T-cell (primary cell): ENCODE data around the gene SCFD2. TPM values are rescaled to one million over a fixed set of nuclear protein-coding genes. Genes with fewer than 3 reads are reported as not detected.

Experiments
- ATAC-seq, 4 experiments: fragments of 200-7000 bp in 3 of 4; fragments of 150-1000 bp in 1 of 4; cut with Tn5 transposase; replicated peaks in 1 of 4; 1 replicate in 3 of 4; 2 replicates in 1 of 4; pipeline ENCODE4 v1.10.0; 2021; ENCODE audit warnings: moderate library complexity in 3 of 4, mild to moderate bottlenecking in 2 of 4, moderate number of reproducible peaks in 1 of 4
- CTCF ChIA-PET, 2 donors: fragments of 300-600 bp; sonication (Branson Sonifier 250); formaldehyde crosslinking; loops; one replicate each; lab custom pipeline; 2022; ENCODE audit warnings: antibody characterized with exemption in 2 of 2; lab: Charles Lee
- POLR2A ChIA-PET, 2 donors: fragments of 300-600 bp; sonication (Branson Sonifier 250); formaldehyde crosslinking; loops; one replicate each; lab custom pipeline; 2022; ENCODE audit warnings: antibody characterized with exemption in 2 of 2; lab: Charles Lee
- DNase-seq, 35 experiments: peaks; one replicate each; pipeline versions ENCODE4 v3.0.0 to v3.0.0-alpha.2; 2013 to 2023
- H3K27ac ChIP-seq: one replicate; pipeline ENCODE4 v1.5.1; 2013; ENCODE audit warnings: low read length
- H3K27me3 ChIP-seq, 2 experiments: replicated peaks in 1 of 2; 1 replicate in 1 of 2; 2 replicates in 1 of 2; pipeline versions ENCODE4 v1.6.1 to v1.7.0; 2013; ENCODE audit warnings: low read length in 1 of 2, mixed read lengths in 1 of 2; ENCODE audit not compliant: control insufficient read depth in 2 of 2, insufficient read depth in 2 of 2; ENCODE audit errors: extremely low read depth in 1 of 2
- H3K36me3 ChIP-seq, 2 donors: 1 replicate in 1 of 2; 2 replicates in 1 of 2; pipeline versions ENCODE4 v1.6.1 to v1.7.0; 2013; ENCODE audit warnings: low read length in 1 of 2; ENCODE audit not compliant: control insufficient read depth in 2 of 2, insufficient read depth in 1 of 2; ENCODE audit errors: extremely low read depth in 1 of 2
- H3K4me1 ChIP-seq, 2 experiments: 1 replicate in 1 of 2; 2 replicates in 1 of 2; pipeline versions ENCODE4 v1.6.1 to v1.7.0; 2013; ENCODE audit warnings: low read length in 2 of 2, mixed read lengths in 1 of 2; ENCODE audit not compliant: insufficient read depth in 2 of 2, control insufficient read depth in 1 of 2; ENCODE audit errors: extremely low read depth in 1 of 2
- H3K4me3 ChIP-seq, 2 donors: 1 replicate in 1 of 2; 2 replicates in 1 of 2; pipeline versions ENCODE4 v1.5.1 to v1.7.0; 2013; ENCODE audit warnings: mild to moderate bottlenecking in 2 of 2, low read length in 1 of 2, moderate library complexity in 1 of 2; ENCODE audit not compliant: control insufficient read depth in 1 of 2; ENCODE audit errors: extremely low read depth in 1 of 2
- H3K9me3 ChIP-seq: 2 replicates; pipeline ENCODE4 v1.7.0; 2013
- H3K27ac Mint-ChIP-seq, 2 donors: one replicate each; pipeline ENCODE4 v1.8.0; 2020 to 2021; ENCODE audit warnings: mild to moderate bottlenecking in 2 of 2, mixed read lengths in 2 of 2
- H3K27me3 Mint-ChIP-seq, 2 donors: one replicate each; pipeline ENCODE4 v1.8.0; 2021 to 2022; ENCODE audit warnings: mixed read lengths in 2 of 2
- H3K36me3 Mint-ChIP-seq: one replicate; pipeline ENCODE4 v1.8.0; 2021; ENCODE audit warnings: mixed read lengths
- H3K4me1 Mint-ChIP-seq, 3 donors: one replicate each; pipeline ENCODE4 v1.8.0; 2020 to 2022; ENCODE audit warnings: mixed read lengths in 3 of 3, mild to moderate bottlenecking in 1 of 3
- H3K4me3 Mint-ChIP-seq, 3 donors: one replicate each; pipeline ENCODE4 v1.8.0; 2020 to 2022; ENCODE audit warnings: mild to moderate bottlenecking in 3 of 3, mixed read lengths in 3 of 3, moderate library complexity in 3 of 3
- H3K9me3 Mint-ChIP-seq, 3 donors: one replicate each; pipeline ENCODE4 v1.8.0; 2020 to 2022; ENCODE audit warnings: mixed read lengths in 3 of 3
- WGBS: methylation state at CpG from one replicate; pipeline ENCODE4 v1.1.5; 2013; ENCODE audit warnings: missing lambda C conversion rate; ENCODE audit not compliant: insufficient coverage; 5-methylcytosine and 5-hydroxymethylcytosine counted together
- total RNA-seq, 35 experiments: library from RNA in 6 of 35; stranded (reverse) in 6 of 35; fragments of 120-200 nt in 1 of 35; gene quantifications; one replicate each; pipeline versions ENCODE4 v1.2.1 to v1.2.4 and lab custom pipeline; 2013 to 2026

SCFD2 gene
- total RNA-seq, 5 donors from 2014 or later (not counting 1 experiment from before 2014, with no cell fraction given): 19.0 to 28.9 (median 21.8) TPM

DNA sequence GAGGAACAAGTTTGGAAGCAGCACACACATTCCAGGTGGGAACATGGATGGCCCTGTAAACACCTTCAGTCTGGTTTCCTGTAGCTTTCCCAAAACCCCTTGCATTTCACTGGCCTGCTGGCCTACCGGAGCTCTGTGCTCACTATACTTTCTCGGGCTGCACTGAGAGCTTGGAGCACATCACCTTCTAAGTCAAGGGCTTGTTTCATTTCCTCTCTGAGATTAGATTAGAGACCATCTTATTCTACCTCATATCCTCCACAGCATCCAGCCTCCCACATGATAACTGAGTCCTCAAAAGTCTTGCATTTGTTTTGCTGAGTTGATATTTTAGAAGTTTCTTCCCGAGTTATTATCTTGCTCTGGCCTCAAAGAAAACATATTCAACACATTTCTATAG is 356.0 kb downstream of the SCFD2 start:
- 42% methylated on average over 2 of the region's 3 CpGs for WGBS
- CTCF ChIA-PET: no interaction called here

GRCh38 chr4:53007024-53007423 is 358.8 kb downstream of the SCFD2 start:
- H3K36me3 ChIP-seq: no peaks in the 10 kb centered on the region
- ATAC-seq (no peak), DNase-seq (no peak)
- ChIA-PET POLR2A (interaction anchor here in 1 of 2 donors (0.7 kb wide), 1 partner anchor 969 kb away, joined by 3 read pairs; the partner anchor contains the start of gene SGCB), CTCF (no interaction called here)
- peaks cover 0 to 24% of the 10 kb centered on the region in 2 experiments for H3K4me1 ChIP-seq
- H3K27me3 ChIP-seq: no peaks in the 10 kb centered on the region
- no peaks in the 10 kb centered on the region for H3K9me3 ChIP-seq
- peaks cover 25% of the 10 kb centered on the region for H3K36me3 Mint-ChIP-seq
- H3K4me3 ChIP-seq: no peak overlapping the region
- H3K27ac ChIP-seq: no peak overlapping the region
- no peaks in the 10 kb centered on the region for H3K9me3 Mint-ChIP-seq
- H3K4me3 Mint-ChIP-seq: no peak overlapping the region
- peaks cover 21 to 26% (median 24%) of the 10 kb centered on the region in 3 donors for H3K4me1 Mint-ChIP-seq
- no peaks in the 10 kb centered on the region for H3K27me3 Mint-ChIP-seq
- 82% methylated on average over 3 of the region's 4 CpGs for WGBS
- no peak overlapping the region for H3K27ac Mint-ChIP-seq

More for the DNA sequence above, 356.0 kb downstream of the SCFD2 start:
- POLR2A ChIA-PET: no interaction called here
- H3K36me3 ChIP-seq: no peaks in the 10 kb centered on the region
- Mint-ChIP-seq H3K36me3 (peaks cover 21% of the 10 kb centered on the region), H3K27me3 (no peaks in the 10 kb centered on the region), H3K27ac (no peak overlapping the region), H3K9me3 (no peaks in the 10 kb centered on the region), H3K4me1 (peaks cover 42 to 53% (median 50%) of the 10 kb centered on the region in 3 donors), H3K4me3 (no peak overlapping the region)
- ATAC-seq (no peak), DNase-seq (no peak)
- no peak overlapping the region for H3K27ac ChIP-seq
- no peaks in the 10 kb centered on the region for H3K27me3 ChIP-seq
- H3K9me3 ChIP-seq: no peaks in the 10 kb centered on the region
- H3K4me1 ChIP-seq: peaks cover 0 to 37% of the 10 kb centered on the region in 2 experiments
- H3K4me3 ChIP-seq: no peak overlapping the region

DNA sequence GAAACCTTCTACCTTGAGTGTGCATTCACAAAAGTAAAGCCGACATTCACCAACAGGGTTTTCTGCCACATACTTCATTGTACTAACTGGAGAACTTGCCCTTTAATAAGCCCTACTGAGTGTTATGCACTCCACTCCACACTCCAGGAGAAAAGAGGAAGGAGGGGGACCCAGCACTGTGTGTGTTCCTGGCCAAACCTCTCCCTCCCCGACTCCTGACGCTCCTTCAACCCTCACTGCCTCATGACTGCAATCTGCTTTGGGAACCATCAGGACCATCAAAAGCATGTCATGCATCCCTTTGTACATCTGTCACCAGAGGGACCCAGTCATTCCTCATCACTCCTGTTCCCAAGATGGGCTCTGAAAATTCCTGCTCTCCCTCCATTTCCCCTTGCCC is 360.1 kb downstream of the SCFD2 start:
- CTCF ChIA-PET: no interaction called here
- H3K36me3 Mint-ChIP-seq: peaks cover 25% of the 10 kb centered on the region
- POLR2A ChIA-PET: no interaction called here
- no peak overlapping the region for H3K4me3 Mint-ChIP-seq
- no peak overlapping the region for H3K27ac Mint-ChIP-seq
- Histone ChIP-seq H3K4me3 (no peak overlapping the region), H3K36me3 (no peaks in the 10 kb centered on the region), H3K27me3 (no peaks in the 10 kb centered on the region), H3K4me1 (peaks cover 0 to 13% of the 10 kb centered on the region in 2 experiments), H3K27ac (no peak overlapping the region), H3K9me3 (no peaks in the 10 kb centered on the region)
- 86% methylated on average over 1 of the region's 3 CpGs for WGBS
- no peaks in the 10 kb centered on the region for H3K27me3 Mint-ChIP-seq
- no peak for DNase-seq
- no peaks in the 10 kb centered on the region for H3K9me3 Mint-ChIP-seq
- peaks cover 10 to 13% (median 12%) of the 10 kb centered on the region in 3 donors for H3K4me1 Mint-ChIP-seq
- no peak for ATAC-seq

DNA sequence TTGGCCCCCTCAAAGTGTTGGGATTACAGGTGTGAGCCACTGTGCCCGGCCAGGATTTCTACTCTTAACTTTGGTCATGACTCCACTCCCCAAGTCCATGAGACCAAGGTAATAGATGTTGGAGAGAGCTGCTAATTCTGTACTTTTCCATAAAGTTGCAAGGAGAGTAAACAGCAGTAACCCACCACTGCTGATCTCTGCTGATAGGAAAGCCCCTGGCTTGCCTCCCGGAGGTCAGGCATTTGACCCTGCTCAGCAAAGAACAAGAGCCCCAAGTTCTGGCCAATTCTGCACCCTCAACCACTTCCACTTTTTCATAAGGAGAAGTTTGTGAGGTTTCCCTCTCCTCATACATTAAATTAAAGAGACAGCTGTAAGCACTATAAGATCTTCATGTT is 360.7 kb downstream of the SCFD2 start:
- no peaks in the 10 kb centered on the region for H3K9me3 ChIP-seq
- H3K27me3 Mint-ChIP-seq: no peaks in the 10 kb centered on the region
- H3K4me1 ChIP-seq: peaks cover 0 to 6% of the 10 kb centered on the region in 2 experiments
- H3K27me3 ChIP-seq: no peaks in the 10 kb centered on the region
- peaks cover 25% of the 10 kb centered on the region for H3K36me3 Mint-ChIP-seq
- DNase-seq (no peak), ATAC-seq (no peak)
- peaks cover 7% of the 10 kb centered on the region in 3 donors for H3K4me1 Mint-ChIP-seq
- H3K4me3 Mint-ChIP-seq: no peak overlapping the region
- no peaks in the 10 kb centered on the region for H3K36me3 ChIP-seq
- no CpG with 5 or more reads among the region's 2 CpGs for WGBS
- H3K4me3 ChIP-seq: no peak overlapping the region
- H3K27ac ChIP-seq: no peak overlapping the region
- no peaks in the 10 kb centered on the region for H3K9me3 Mint-ChIP-seq
- ChIA-PET CTCF (no interaction called here), POLR2A (no interaction called here)
- H3K27ac Mint-ChIP-seq: no peak overlapping the region

GRCh38 chr4:53004497-53005148 is 361.2 kb downstream of the SCFD2 start:
- Mint-ChIP-seq H3K9me3 (no peaks in the 10 kb centered on the region), H3K4me3 (no peak overlapping the region), H3K4me1 (peaks cover 1 to 2% (median 2%) of the 10 kb centered on the region in 3 donors), H3K36me3 (peaks cover 22% of the 10 kb centered on the region), H3K27ac (no peak overlapping the region), H3K27me3 (no peaks in the 10 kb centered on the region)
- POLR2A ChIA-PET: no interaction called here
- Histone ChIP-seq H3K4me1 (peaks cover 0 to under 1% of the 10 kb centered on the region in 2 experiments), H3K27me3 (no peaks in the 10 kb centered on the region), H3K9me3 (no peaks in the 10 kb centered on the region), H3K36me3 (no peaks in the 10 kb centered on the region), H3K27ac (no peak overlapping the region), H3K4me3 (no peak overlapping the region)
- ATAC-seq (no peak), DNase-seq (no peak)
- WGBS: 95% methylated on average over 8 of the region's 10 CpGs
- CTCF ChIA-PET: no interaction called here

DNA sequence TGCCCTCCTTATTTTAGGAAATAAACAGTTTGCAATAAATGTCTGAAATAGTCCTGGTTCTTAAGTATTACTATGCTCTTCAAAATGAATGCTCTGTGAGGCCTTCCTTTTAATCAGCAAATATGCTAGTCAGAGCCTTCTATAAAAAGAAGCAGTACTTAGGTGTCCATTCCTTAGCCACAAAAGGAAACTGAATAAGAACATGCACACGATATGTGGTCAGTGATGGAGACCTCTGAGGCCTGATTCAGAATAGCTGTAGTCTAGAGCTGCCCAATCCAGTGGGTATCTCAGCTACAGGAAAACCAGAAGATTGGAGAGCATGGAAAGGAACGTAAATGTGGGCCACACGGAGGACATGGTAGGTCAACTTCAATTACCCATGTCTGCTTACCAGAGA is 361.9 kb downstream of the SCFD2 start:
- H3K9me3 ChIP-seq: no peaks in the 10 kb centered on the region
- no peaks in the 10 kb centered on the region for H3K4me1 ChIP-seq
- H3K27ac ChIP-seq: no peak overlapping the region
- no peak overlapping the region for H3K4me3 ChIP-seq
- CTCF ChIA-PET: no interaction called here
- peaks cover 0 to 4% (median 2%) of the 10 kb centered on the region in 3 donors for H3K4me1 Mint-ChIP-seq
- H3K36me3 Mint-ChIP-seq: peaks cover 24% of the 10 kb centered on the region
- no peaks in the 10 kb centered on the region for H3K36me3 ChIP-seq
- DNase-seq (no peak), ATAC-seq (no peak)
- H3K27ac Mint-ChIP-seq: no peak overlapping the region
- POLR2A ChIA-PET: no interaction called here
- H3K9me3 Mint-ChIP-seq: no peaks in the 10 kb centered on the region
- H3K4me3 Mint-ChIP-seq: no peak overlapping the region
- H3K27me3 ChIP-seq: no peaks in the 10 kb centered on the region
- WGBS: 100% methylated on average over 1 of the region's 3 CpGs
- H3K27me3 Mint-ChIP-seq: no peaks in the 10 kb centered on the region
